ENCODE data around the gene SPSB4.

DNA sequence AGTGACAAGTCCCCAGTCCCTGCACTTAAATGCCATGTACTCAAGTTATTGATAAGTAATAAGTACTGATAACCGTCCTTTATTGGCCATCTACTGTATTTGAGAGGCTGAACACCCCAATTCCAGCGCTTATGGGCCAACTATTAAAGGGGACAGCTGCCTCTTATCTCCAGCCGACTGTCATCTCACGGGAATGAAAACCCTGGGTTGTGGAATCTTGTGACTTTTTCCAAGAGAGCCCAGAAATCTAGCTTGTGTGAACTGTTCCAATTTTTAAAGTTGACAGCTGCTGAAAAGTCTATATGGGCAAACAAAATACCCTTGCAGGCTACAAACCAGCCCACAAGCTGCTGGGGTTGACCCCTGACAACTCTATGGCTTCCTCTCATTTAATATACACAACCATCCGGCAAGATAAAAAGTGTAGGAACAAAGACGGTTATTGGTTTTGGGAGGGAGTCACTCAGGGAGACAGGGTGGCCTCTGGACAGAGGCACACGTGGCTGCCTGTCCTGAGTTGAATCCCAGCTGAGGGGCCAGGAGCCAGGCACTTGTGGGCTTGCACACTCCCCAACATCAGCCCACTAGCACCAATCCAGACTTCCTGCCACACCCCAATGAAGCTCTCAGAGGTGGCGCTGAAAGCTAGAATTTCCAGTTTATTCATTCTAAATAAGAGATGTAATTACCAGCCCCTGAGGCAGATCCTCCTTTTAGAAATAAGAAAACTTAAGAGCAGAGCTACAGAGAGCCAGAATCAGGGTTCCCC is 16.2 kb downstream of the SPSB4 start:
- TF ChIP-seq, protein P1, sequence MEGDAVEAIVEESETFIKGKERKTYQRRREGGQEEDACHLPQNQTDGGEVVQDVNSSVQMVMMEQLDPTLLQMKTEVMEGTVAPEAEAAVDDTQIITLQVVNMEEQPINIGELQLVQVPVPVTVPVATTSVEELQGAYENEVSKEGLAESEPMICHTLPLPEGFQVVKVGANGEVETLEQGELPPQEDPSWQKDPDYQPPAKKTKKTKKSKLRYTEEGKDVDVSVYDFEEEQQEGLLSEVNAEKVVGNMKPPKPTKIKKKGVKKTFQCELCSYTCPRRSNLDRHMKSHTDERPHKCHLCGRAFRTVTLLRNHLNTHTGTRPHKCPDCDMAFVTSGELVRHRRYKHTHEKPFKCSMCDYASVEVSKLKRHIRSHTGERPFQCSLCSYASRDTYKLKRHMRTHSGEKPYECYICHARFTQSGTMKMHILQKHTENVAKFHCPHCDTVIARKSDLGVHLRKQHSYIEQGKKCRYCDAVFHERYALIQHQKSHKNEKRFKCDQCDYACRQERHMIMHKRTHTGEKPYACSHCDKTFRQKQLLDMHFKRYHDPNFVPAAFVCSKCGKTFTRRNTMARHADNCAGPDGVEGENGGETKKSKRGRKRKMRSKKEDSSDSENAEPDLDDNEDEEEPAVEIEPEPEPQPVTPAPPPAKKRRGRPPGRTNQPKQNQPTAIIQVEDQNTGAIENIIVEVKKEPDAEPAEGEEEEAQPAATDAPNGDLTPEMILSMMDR (IDR thresholded peaks at IDR 0.05; ENCODE audit: control extremely low read depth in 1 of 3, insufficient read depth in 1 of 3, low read depth in 1 of 3, low read length in 3 of 3): no peak
- no peak for TF ChIP-seq EZH2 (IDR thresholded peaks at IDR 0.05; ENCODE audit: low read depth, low read length, severe bottlenecking)
- no peak for TF ChIP-seq SP1 (IDR thresholded peaks at IDR 0.05; ENCODE audit: low read depth, low read length)
- TF ChIP-seq POLR2AphosphoS5 (IDR thresholded peaks at IDR 0.05; ENCODE audit: low read depth, low read length): no peak
- TF ChIP-seq ZNF274 (IDR thresholded peaks at IDR 0.05; ENCODE audit: borderline replicate concordance, extremely low read depth, low read length): no peak
- TF ChIP-seq SUZ12 (IDR thresholded peaks at IDR 0.05; ENCODE audit: low read length): no peak
- TF ChIP-seq CHD2 (IDR thresholded peaks at IDR 0.05; ENCODE audit: low read length): no peak
- TF ChIP-seq CREB1 (IDR thresholded peaks at IDR 0.05): no peak

Measured in H1 (cell line).